Measurements from ENCODE around the gene PAK4.
"Not testable (repeated sequence)": the region's sequence is repeated elsewhere in the genome, so short reads cannot be mapped to it uniquely, and the experiment has no call there.

The PAK4 gene

DNA sequence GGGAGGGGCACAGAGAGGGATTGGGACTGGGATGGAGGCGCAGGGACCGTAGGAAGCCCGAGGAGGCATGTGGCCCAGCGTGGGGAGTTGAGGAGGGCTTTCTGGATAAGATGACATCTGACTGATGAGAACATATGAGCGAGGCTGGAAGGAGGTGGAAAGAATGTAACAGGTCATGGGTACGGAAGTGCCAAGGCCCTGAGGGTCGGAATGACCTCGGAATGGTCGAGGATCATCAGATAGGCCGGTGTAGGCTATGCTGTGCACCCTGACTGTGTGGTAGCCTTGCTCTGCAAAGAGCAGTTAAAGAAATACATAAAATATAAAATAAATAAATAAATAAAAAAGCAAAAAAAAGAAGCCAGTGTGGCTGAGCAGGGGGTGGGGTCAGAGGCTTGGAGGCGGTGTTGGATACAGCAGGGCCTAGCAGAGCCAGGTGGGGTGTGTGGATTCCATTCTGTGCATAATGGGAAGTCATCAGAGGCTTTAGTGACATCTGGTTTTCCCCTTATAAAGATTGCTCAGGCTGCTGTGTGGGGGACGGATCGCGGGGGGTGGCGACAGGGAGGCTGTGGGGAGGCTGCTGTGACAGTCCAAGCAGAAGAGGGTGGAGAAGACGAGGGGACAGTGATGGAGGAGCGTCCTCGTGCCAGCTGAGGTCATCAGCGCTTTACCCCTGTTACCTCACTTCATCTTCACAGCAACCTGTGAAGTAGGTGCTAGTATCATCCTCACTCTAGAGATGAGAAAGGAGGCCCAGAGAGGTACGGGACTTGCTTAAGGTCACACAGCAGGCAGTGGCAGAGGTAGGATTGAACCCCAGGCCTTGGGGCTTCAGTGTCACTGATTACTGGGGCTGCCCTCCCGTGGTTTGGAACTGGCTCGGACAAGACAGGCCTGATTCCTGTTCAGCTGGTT lies 5.0 kb downstream of the PAK4 start:
- DNase-seq, result peak; percentile 43 to 61 (median 46)

DNA sequence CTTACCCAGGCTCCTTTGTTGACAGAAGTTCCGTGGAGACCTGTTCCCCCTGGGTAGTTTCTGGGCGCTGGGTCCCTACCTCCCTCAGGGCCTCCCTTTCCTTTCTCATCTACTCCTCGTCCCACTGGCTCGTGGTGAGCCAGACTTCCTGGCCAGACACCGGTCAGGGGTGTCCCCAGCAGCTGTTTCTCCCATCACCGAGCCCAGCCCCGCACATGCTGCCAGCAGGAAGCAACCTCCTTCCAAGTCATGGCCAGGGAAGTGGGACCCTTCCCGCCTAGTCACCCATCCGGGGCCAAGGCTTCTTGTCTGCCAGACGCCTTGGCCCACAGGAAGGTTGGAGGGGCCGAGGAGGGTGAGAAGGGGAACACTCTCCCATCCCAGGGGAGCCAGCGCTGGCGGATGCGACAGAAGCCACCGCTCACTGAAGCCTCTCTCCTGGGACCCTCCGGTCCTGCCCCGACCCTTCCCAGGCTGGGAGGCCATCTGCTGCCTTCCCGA lies 5.7 kb downstream of the PAK4 start:
- DNase-seq, result no peak

DNA sequence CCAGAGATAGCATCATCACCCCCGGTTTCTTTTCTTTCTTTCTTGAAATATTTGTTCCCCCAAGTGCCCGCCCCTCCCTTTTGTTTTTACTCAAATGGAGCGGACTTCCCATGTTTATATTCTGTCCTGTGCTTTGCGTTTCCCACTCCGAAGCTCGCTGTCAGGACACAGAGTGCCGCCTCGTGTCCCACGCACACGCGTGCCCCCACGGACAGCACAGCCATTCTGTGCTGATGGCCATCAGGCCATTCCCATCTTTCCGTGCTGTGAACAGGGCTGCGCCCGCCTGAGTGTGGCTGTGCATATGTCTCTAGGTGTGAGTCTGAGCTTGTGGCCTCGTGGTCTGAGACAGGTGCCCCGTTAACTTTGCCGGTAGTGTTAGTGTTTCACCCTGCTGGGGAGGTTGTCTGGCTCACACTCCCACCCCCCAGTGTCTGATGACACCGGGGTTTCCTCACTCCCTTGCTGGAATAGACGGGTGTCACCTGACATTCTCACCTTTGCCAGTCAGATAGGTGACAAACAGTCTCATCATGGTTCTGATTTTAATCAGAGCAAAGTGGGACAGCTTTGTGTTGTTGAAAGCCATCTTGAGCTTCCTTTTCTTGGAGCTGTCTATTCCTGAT lies 6.9 kb downstream of the PAK4 start:
- no peak for DNase-seq

DNA sequence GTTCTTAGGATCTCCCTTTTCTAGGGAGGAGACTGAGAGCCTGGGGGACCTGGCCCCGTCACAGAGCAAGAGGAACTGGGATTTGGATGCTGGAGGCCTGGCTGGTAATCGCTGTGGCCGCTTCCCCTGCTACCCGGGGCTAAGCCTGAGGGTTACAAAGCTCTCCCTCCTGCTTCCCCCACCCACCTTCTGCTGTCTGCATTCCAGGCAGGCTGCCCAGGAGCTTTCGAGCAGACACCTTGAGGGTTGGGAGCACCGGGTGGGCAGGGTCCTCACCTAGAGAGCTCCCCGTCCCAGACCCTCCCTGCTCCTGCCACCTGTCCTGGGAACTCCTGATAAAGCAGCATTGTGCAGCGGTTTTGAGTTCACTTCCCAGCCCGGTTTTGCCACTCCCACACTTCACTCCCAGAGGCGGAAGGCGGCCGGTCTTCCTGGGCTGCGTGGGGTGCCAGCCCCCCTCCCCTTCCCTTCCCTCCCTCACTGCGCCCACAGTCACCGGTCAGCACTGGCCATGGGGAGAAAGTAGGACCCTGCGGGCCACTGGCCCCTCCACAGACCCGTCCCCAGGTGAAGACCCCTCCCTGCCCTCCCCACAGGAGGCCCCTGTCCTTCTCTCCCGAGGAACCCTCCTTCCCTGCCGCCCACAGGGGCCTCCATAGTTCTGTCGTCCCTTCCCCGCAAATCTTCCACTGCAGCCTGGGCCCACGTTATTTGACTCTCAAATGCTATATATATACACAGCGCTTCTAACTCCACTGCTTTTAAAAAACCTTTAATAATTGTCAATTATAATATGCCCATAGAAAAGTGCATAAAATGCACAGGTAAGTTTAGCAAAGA lies 8.1 kb downstream of the PAK4 start:
- peak; percentile 34 to 51 (median 35) for DNase-seq

DNA sequence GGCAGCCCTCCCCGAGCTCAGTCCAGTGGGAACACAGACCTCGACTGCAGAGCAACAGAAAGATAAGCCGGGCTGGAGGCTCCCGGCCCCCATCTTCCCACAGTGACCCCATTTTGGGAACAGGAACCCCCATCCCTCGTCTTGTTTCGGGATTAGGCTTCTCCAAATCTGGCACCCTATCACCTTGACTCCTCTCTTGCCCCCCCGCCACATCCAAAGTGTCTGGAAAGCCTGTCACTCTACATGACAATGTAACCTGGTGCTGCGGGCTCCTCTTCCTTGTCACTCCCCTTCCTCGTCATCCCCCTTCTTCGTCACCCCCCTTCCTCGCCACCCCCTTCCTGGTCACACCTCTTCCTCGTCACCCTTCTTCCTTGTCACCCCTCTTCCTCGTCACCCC lies 10.1 kb downstream of the PAK4 start:
- no peak for DNase-seq

DNA sequence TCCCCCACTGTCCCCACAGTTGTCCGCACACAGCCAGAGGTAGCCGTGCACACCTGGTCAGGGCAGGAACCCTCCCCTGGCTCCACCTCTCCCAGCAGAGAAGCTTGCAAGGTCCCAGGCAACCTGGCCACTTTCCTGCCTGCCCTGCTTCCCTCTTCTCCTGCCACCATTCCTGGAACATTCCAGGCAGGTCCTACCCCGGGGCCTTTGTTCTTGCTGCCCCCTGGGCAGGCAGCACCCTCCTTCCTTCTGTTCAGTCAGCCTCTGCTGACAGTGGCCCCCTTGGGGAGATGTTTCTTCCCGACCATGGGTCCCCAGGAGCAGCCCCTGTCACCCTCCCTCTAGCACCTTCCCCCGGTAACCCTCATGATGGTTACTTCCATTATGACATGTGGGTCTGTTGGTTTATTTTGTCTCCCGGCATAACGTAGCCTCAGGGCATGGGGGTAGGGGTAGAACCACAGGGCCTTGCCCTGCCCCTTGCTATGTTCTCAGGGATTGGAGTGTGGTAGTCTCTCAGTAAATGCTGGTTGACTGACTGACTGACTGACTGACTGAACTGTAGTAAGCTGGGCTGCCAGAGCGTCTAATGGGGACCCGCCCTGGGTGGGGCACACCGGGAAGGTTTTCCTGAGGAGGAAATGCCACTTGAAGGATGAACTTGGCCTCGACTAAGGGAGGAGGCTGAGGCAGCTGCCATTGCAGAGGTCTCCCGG lies 10.8 kb downstream of the PAK4 start:
- DNase-seq, result no peak

GRCh38 chr19:39137131-39137530 lies 11.5 kb downstream of the PAK4 start:
- no peak for DNase-seq

GRCh38 chr19:39138221-39139211 lies 12.9 kb downstream of the PAK4 start:
- no peak for DNase-seq

DNA sequence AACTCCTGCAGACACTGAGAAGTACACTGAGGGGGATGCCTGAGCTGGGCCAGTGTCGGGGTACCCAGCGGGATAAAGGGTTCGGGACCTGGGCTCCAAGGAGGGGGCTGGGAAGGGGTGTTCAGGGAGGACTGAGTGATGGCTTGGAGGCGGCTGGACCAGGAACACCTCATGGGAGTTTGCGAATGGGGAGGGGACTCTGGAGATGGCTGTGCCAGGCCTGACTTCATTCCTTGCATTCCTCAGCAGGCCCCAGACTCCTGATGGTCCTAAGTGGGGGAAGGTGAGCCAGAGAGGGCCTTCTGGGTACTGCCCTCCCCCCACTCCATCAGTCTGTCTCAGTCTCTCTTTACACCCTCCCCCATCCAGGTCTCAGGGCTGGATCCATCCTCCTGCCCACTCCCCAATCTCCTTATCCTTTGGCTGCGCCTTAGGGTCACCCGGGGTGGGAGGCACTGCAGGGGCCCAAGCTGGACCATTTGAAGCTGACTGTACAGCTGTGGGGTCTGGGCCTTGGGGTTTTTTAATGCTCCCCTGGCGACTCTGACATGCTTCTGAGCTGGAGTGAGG lies 13.8 kb downstream of the PAK4 start:
- no peak for DNase-seq

DNA sequence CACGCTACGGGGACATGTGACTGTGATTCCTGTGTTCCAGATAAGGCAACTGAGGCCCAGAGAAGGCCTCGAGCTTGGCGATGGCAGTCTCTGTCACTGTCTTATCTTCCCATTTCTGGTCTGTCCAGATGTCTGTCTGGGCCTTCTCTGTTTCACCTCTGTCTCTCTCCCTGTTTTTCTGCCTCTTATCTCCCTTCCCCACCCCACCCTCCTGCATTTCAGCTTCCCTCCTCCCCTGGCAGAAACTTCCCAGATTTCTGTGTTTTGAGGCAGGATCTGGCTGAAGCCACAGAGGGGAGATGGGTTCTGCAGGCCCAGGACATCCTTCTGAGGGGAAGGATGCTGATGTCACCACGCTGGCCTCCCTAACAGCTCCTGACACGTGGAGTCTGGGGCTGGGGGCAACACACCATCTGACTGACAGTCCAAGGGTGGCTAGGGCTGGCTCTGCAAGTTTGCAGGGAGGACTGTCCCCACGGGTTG lies 14.4 kb downstream of the PAK4 start:
- DNase-seq, result no peak

GRCh38 chr19:39140594-39140993 lies 15.0 kb downstream of the PAK4 start:
- DNase-seq, result no peak

GRCh38 chr19:39141929-39142328 lies 16.3 kb downstream of the PAK4 start:
- DNase-seq, result no peak

DNA sequence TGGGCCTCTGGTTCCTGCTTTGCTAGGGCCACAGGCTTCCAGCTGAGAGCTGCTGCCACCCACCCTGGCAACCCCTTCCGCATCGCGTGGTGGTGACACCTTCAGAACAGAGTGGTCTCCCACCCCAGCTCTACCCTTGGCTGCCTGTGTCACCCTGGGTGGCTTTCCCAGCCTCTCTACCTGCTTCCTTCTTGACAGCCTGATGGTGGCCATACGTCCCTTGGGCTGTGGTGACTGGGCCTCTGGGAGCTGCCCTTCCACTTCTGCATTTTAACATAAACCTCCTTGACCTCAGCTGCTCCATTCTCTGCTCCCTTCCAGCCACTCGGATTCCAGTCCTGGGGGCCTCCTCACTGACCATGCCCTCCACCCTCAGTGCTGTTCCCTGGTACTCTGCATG lies 17.0 kb downstream of the PAK4 start:
- peak; percentile 35 to 54 (median 44) for DNase-seq

DNA sequence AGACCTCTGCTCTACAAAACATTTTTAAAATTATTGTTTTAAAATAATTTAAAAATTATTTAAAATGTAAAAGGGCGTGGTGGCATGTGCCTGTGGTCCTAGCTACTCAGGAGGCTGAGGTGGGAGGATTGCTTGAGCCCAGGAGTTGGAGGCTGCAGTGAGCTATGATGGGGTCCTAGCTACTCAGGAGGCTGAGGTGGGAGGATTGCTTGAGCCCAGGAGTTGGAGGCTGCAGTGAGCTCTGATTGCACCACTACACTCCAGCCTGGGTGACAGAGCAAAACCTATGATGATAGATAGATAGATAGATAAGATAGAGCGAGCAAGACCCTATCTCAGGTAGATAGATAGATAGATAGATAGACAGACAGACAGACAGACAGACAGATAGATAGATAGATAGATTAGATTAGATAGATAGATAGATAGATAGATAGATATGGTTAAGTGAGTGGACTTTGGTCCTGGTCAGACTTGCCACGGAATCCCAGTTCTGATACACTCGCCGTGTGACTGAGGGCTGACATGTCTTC lies 18.2 kb downstream of the PAK4 start:
- not testable (repeated sequence) for DNase-seq

DNA sequence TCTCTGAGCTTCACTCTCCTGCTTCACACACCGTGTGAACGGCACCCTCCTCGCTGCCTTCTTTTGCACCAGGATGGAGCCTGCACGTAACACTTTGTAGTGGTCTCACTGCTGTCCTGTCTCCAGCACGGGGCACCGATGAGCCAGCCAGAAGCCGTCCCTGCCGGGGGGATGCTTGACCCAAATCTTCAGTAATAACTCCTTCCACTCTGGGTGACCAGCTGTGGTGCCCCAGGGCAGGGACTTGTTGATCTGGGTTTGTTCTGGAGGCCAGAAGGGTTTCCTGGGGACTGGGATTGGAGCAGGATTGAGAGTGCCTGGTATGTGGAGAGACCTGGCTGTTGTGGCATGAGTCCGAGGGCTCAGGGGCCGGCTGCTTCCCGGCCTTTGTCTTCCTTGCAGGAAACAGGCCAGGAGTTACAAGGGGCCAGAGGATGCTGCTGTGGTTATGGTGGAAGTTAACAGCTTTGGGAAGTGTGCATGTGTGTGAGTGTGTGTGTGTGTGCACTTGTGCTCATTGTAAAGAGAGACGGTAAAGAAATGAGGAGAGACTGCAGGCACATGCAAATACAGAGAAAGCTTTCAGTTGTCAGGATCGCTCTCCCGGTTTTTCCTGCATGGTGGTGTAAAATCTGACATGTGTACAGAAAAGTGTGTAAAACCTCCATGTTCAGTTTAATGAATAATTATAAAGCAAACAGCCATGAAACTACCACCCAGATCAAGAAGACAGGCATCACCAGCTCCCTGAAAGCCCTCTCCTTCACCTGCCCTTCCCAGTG lies 18.9 kb downstream of the PAK4 start:
- DNase-seq, result no peak

- DNase-seq, result no peak
Measured at GRCh38 chr19:39145180-39145953, 19.8 kb downstream of the PAK4 start.

DNA sequence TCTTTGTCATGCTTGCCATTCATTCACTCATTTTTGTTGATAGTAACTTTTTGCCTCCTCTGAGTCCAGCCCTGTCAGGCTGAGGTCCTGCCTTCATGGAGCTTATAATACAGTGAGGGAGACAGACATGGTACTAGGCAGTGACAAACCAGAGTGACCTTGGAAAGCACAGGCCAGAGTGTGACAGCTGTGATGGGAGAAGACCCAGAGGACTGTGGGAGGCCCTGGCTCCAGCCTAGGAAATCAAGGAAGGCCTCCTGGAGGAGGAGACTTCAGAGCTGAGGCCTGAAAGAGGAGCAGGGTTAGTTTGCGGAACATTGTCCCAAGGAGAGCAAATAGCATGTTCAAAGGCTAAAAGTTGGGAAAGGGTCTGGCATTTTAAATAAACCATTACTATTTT lies 20.5 kb downstream of the PAK4 start:
- DNase-seq, result no peak

DNA sequence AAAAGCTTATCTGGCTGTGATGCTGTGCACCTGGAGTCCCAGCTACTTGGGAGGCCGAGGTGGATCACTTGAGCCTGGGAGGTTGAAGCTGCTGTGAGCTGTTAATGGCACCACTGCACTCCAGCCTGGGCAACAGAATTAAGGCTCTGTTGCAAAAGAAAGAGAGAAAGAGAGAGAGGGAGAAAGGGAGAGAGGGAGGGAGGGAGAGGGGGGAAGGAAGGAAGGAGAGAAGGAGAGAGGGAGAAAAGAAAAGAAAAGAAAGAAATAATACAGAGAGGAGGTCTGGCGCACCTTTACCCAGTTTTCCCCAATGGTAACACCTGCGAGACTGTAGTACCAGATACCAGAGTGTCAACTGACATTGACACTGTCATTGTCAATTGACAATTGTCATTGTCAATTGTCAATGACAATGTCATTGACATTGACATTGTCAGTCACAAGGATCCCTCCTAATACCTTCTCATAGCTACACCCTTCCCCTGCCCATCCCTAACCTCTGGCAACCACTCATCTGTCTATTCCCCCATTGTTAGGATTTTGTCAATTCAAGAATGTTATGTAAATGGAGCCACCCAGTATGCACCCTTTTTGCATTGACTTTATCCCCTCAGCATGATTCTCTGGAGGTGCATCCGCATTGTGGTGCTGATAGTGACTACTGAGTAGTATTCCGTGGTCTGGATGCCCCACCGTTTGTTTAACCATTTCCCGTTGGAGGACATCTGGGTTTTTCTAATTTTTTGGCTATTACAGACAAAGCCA lies 21.3 kb downstream of the PAK4 start:
- no peak for DNase-seq

All from suppressor macrophage treated with lipopolysaccharide for 1 hour (primary cell).